ENCODE measurements around the gene TANC1. TPM values are rescaled to one million over a fixed set of nuclear protein-coding genes. Genes with fewer than 3 reads are reported as not detected.

Gene TANC1
- total RNA-seq, 4 donors from 2014 or later, result 20.6 to 64.8 (median 31.5) TPM

- TF ChIP-seq CTCF (IDR thresholded peaks at IDR 0.05; ENCODE audit: low read depth), result no peak
These were observed 185.9 kb downstream of the TANC1 start for GRCh38 chr2:159154366-159154765.

GRCh38 chr2:159155320-159155719, 186.9 kb downstream of the TANC1 start:
- no peak for TF ChIP-seq CTCF (IDR thresholded peaks at IDR 0.05; ENCODE audit: low read depth)

- TF ChIP-seq CTCF (IDR thresholded peaks at IDR 0.05; ENCODE audit: low read depth), result no peak
These were observed 187.4 kb downstream of the TANC1 start for GRCh38 chr2:159155791-159156190.

GRCh38 chr2:159156834-159157233, 188.4 kb downstream of the TANC1 start:
- no peak for TF ChIP-seq CTCF (IDR thresholded peaks at IDR 0.05; ENCODE audit: low read depth)

- no peak for TF ChIP-seq CTCF (IDR thresholded peaks at IDR 0.05; ENCODE audit: low read depth)
These were observed 189.1 kb downstream of the TANC1 start for GRCh38 chr2:159157361-159158209.

- TF ChIP-seq CTCF (IDR thresholded peaks at IDR 0.05; ENCODE audit: low read depth), result no peak
These were observed 192.0 kb downstream of the TANC1 start for GRCh38 chr2:159160412-159160811.

- no peak for TF ChIP-seq CTCF (IDR thresholded peaks at IDR 0.05; ENCODE audit: low read depth)
These were observed 192.5 kb downstream of the TANC1 start for GRCh38 chr2:159160954-159161353.

Data from subcutaneous adipose tissue (tissue), 4 donors.